Ovary (tissue), 3 donors: ENCODE data around the gene MAPK8IP3.

Experiments used
- EP300 ChIP-seq: sonication (generic); formaldehyde crosslinking; IDR thresholded peaks from one replicate; pipeline ENCODE4 v1.6.1; 2017; ENCODE audit warnings: antibody characterized with exemption
- POLR2A ChIP-seq: fragments of 450-650 bp; IDR thresholded peaks from one replicate; pipeline ENCODE4 v1.6.1; 2017; ENCODE audit warnings: antibody characterized with exemption, mild to moderate bottlenecking, moderate library complexity
- TF ChIP-seq, protein P1 (sequence below), 3 donors: fragments of 450-650 bp in 2 of 3; fragments of 200-600 bp in 1 of 3; IDR thresholded peaks; one replicate each; pipeline versions ENCODE4 v1.5.1 to v1.8.0; 2016 to 2022; ENCODE audit warnings: antibody characterized with exemption in 3 of 3, mild to moderate bottlenecking in 1 of 3
- donor health status: DM: no; HTN: no; CAD: no.

DNA sequence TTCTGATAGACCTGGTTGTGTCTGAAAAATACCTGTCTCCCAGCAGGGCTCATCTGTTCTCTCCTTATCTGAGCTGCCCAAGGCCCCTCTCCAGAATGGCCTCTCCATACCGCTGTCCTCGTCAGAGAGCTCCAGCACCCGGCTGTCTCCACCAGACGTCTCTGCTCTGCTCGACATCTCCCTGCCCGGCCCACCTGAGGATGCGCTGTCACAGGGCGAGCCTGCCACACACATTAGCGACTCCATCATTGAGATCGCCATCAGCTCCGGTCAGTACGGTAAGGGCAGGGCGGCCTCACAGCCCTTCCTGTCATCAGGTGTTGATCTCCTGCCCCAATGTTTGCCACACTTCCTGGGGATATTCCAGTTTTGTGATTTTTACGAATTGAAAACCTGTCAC is 38.1 kb upstream of the MAPK8IP3 start:
- TF ChIP-seq, protein P1, sequence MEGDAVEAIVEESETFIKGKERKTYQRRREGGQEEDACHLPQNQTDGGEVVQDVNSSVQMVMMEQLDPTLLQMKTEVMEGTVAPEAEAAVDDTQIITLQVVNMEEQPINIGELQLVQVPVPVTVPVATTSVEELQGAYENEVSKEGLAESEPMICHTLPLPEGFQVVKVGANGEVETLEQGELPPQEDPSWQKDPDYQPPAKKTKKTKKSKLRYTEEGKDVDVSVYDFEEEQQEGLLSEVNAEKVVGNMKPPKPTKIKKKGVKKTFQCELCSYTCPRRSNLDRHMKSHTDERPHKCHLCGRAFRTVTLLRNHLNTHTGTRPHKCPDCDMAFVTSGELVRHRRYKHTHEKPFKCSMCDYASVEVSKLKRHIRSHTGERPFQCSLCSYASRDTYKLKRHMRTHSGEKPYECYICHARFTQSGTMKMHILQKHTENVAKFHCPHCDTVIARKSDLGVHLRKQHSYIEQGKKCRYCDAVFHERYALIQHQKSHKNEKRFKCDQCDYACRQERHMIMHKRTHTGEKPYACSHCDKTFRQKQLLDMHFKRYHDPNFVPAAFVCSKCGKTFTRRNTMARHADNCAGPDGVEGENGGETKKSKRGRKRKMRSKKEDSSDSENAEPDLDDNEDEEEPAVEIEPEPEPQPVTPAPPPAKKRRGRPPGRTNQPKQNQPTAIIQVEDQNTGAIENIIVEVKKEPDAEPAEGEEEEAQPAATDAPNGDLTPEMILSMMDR (IDR thresholded peaks at IDR 0.05) = no peak
- TF ChIP-seq POLR2A = no peak
- no peak for TF ChIP-seq EP300
